ENCODE measurements around the gene FCHSD2. TPM values are rescaled to one million over a fixed set of nuclear protein-coding genes. Genes with fewer than 3 reads are reported as not detected.

The FCHSD2 gene
- total RNA-seq, 6 experiments from 2014 or later, result 10.8 to 25.9 (median 17.8) TPM

GRCh38 chr11:72908032-72908676 is 234.0 kb downstream of the FCHSD2 start:
- TF ChIP-seq POLR2A (IDR thresholded peaks at IDR 0.05) (no peak), CTCF (IDR thresholded peaks at IDR 0.05) (no peak)
- intact Hi-C loops (cut with DNase I), result no loop called here

GRCh38 chr11:72904016-72904415 is 238.1 kb downstream of the FCHSD2 start:
- Histone ChIP-seq H3K4me1 (peaks cover 0 to 26% (median 0%) of the 10 kb centered on the region in 4 donors), H3K9me3 (no peaks in the 10 kb centered on the region), H3K36me3 (no peaks in the 10 kb centered on the region), H3K27me3 (no peaks in the 10 kb centered on the region), H3K4me3 (no peak overlapping the region), H3K27ac (no peak overlapping the region)
- intact Hi-C loops (cut with DNase I), result no loop called here
- ATAC-seq (peak in 2 of 4 donors; percentile 36 to 59), DNase-seq (no peak)
- WGBS (ENCODE audit: insufficient coverage, low coverage, low lambda C conversion rate, missing lambda C conversion rate), result 56% methylated on average over 4 of the region's 4 CpGs
- TF ChIP-seq POLR2A (IDR thresholded peaks at IDR 0.05), result no peak
- no peak for TF ChIP-seq CTCF (IDR thresholded peaks at IDR 0.05)

More at GRCh38 chr11:72908032-72908676, 234.0 kb downstream of the FCHSD2 start:
- Histone ChIP-seq H3K4me1 (peaks cover 0 to 8% (median 0%) of the 10 kb centered on the region in 4 donors), H3K9me3 (peaks cover 0 to 5% (median 2%) of the 10 kb centered on the region in 4 donors), H3K27ac (no peak overlapping the region), H3K36me3 (no peaks in the 10 kb centered on the region), H3K4me3 (no peak overlapping the region), H3K27me3 (no peaks in the 10 kb centered on the region)
- ATAC-seq (peak in 1 of 4 donors; percentile 25), DNase-seq (no peak)
- 43% methylated on average over 2 of the region's 2 CpGs for WGBS (ENCODE audit: insufficient coverage, low coverage, low lambda C conversion rate, missing lambda C conversion rate)

- no peak overlapping the region for H3K27ac ChIP-seq
- H3K36me3 ChIP-seq, result no peaks in the 10 kb centered on the region
- H3K4me3 ChIP-seq, result no peak overlapping the region
- H3K9me3 ChIP-seq, result no peaks in the 10 kb centered on the region
- DNase-seq (no peak), ATAC-seq (no peak)
- no peaks in the 10 kb centered on the region for H3K27me3 ChIP-seq
- intact Hi-C loops (cut with DNase I), result no loop called here
- TF ChIP-seq POLR2A (IDR thresholded peaks at IDR 0.05), result no peak
- TF ChIP-seq CTCF (IDR thresholded peaks at IDR 0.05), result no peak
- H3K4me1 ChIP-seq, result peaks cover 0 to 26% (median 0%) of the 10 kb centered on the region in 4 donors
These were observed 240.7 kb downstream of the FCHSD2 start for GRCh38 chr11:72901374-72901773.

- H3K4me1 ChIP-seq, result peaks cover 0 to 26% (median 0%) of the 10 kb centered on the region in 4 donors
- H3K9me3 ChIP-seq, result no peaks in the 10 kb centered on the region
- intact Hi-C loops (cut with DNase I), result no loop called here
- no peak overlapping the region for H3K27ac ChIP-seq
- DNase-seq (no peak), ATAC-seq (peak in 2 of 4 donors; percentile 14 to 33)
- 61% methylated on average over 2 of the region's 2 CpGs for WGBS (ENCODE audit: insufficient coverage, low coverage, low lambda C conversion rate, missing lambda C conversion rate)
- TF ChIP-seq POLR2A (IDR thresholded peaks at IDR 0.05) (no peak), CTCF (IDR thresholded peaks at IDR 0.05) (no peak)
- no peak overlapping the region for H3K4me3 ChIP-seq
- no peaks in the 10 kb centered on the region for H3K36me3 ChIP-seq
- H3K27me3 ChIP-seq, result no peaks in the 10 kb centered on the region
These were observed 242.1 kb downstream of the FCHSD2 start for GRCh38 chr11:72900013-72900412.
